HG02678 (cell line): ENCODE measurements around the gene FFAR2.
"Not testable (repeated sequence)": the region's sequence is repeated elsewhere in the genome, so short reads cannot be mapped to it uniquely, and the experiment has no call there.

Source experiments
- ATAC-seq: cut with Tn5 transposase; IDR thresholded peaks from one replicate; pipeline ENCODE4 v1.9.1; 2021; ENCODE audit warnings: mild to moderate bottlenecking, moderate library complexity; ENCODE audit not compliant: unreplicated experiment

Gene FFAR2

DNA sequence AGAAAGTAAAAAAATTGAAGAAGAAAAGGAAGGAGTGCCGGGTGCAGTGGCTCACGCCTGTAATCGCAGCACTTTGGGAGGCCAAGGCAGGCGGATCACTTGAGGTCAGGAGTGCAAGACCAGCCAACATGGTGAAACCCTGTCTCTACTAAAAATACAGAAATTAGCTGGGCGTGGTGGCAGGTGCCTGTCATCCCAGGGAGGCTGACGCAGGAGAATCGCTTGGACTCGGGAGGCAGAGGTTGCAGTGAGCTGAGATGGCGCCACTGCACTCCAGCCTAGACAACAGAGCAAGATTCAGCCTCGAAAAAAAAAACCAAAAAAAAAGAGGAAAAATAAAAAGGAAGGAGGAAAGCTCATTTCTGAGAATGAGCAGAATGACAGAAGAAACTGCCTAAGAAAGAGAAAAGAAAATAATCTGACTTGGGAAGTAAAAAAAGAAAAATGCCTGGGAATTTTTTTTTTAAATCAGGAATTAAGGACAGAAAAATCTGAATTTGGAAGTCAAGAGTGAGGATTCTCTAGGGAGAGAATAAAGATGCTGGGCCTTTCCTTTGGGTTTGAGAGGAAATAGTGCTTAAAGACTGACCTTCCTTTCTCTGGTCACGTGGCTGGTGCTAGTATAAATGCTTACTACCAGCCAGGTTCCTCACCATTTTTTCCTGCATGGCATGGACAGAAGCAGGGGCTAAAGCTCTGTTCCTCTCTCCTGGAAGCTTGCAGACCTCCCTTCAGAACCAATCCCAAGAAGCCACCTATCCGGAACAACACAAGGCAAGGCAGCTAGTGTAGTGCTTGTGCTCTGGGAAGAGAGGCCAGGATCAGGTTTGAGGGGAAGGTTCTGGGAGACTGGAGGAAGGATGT lies at the start of gene FFAR2:
TSS of gene FFAR2 (plus strand) at position 652 of the 864 bp plus-strand sequence. CDS start 1,458 bp downstream, outside the sequence.
- ATAC-seq, result no peak

DNA sequence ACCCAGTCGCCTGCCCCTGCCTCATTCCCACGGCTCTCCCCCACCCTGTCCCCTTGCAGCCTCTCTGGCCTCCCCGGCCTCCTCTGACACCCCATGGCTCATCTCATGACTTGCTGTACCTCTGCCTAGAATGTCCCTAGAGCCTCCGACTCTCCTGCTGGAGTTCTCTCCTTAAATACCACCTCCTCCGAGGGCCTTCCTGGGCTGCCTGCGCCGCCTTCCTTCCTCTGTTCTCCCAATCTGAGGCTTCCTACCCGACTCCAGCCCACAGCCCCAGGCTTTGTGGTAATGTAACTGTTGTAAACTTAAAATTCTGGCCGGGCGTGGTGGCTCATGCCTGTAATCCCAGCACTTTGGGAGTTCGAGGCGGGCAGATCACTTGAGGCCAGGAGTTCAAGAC lies 49.5 kb upstream of the FFAR2 start:
- ATAC-seq, result no peak

DNA sequence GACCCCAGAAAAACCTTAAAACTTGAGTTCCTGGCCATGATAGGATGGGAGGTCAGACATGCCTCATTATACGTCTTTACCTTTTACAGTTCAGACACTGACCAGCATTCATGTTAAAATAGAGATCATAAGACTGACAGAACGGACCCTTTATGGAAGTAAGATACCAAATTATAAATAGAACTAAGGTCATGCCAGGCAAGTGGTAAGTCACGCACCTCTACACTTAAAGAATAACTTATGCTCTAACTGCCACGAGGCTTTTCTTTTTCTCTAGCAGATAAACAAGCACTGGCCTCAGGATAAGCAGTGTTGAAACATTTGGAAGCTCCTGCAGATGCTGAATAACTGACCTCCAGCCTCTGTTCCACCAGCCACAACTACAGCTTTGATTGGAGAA lies 48.8 kb upstream of the FFAR2 start:
- no peak for ATAC-seq

DNA sequence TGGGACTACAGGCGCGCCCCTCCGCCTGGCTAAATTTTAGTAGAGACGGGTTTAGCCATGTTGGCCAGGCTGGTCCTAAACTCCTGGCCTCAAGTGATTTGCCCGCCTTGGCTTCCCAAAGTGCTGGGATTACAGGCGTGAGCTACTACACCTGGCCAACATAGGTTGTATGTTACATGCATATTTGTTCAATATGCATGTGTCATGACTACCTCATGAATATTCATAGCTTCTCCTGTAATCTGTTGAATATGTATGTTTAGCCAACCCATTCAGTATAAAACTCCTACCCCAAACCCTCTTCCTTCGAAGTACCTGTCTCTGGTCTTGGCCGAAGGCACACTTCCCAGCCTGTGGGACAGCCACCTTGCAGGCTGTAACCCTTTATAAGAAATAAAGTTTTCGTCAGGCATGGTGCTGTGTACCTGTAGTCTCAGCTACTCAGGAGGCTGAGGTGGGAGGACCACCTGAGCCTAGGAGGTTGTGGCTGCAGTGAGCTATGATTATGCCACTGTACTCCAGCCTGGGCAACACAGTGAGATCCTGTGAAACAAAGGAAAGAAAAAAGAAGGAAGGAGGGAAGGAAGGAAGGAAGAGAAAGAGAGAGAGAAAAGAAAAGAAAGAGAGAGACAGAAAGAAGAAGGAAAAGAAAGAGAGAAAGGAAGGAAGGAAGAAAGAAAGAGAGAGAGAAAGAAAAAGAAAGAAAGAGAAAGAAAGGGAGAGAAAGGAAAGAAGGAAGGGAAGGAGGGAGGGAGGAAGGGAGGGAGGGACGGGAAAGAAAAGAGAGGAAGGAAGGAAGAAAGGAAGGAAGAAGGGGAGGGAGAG lies 47.9 kb upstream of the FFAR2 start:
- no peak for ATAC-seq

DNA sequence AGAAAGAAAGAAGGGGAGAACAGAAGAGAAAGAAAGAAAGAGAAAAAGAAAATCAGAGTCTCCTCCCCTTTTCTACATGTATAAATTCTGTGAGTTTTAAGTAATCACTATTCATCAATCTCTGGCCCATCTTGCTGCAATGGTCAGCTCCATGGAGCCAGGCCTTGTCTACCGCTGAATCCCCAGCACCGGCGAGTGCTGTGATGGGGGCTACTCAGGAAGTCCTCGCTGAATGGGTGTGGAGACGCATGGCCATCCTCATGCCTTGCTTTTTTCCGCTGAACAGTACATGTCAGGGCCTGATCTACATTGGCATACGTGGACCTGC lies 47.3 kb upstream of the FFAR2 start:
- no peak for ATAC-seq

DNA sequence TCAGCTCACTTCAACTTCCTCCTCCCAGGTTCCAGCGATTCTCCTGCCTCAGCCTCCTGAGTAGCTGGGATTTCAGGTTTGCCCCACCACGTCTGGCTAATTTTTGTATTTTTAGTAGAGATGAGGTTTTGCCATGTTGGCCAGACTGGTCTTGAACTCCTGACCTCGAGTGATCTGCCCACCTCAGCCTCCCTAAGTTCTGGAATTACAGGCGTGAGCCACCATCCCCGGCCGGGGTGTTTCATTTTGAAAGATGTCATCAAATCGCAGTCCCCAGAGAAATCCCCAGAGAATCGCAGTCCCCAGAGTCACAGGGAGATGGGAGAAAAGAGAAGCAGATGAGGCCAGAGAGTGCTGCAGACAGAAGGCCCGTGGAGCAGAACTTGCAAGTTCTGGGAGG lies 46.6 kb upstream of the FFAR2 start:
- not testable (repeated sequence) for ATAC-seq

DNA sequence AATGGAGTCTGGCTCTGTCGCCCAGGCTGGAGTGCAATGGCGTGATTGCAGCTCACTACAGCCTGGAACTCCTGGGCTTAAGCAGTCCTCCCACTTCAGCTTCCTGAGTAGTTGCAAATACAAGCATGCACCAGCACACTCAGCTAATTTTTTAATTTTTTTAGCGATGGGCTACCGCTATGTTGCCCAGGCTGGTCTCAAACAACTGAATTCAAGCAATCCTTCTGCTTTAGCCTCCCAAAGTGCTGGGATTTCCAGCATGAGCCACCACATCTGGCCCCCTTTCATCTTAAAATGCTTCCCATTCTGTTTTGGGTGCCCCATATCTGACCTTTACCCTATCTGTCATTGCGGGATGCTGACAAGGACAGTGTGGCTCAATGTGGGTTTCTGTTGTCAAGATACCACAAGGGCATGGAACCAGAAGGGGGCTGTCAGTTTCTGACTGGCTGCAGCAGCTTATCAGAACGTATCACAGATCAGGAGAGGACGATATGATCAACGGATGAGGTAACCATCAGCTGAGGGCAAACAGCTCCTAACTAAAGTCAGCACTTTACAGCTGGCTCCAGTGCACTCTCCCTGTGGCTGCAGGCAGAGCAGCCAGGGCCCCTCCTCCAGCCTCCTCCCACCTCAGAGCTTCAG lies 44.8 kb upstream of the FFAR2 start:
- ATAC-seq, result no peak

DNA sequence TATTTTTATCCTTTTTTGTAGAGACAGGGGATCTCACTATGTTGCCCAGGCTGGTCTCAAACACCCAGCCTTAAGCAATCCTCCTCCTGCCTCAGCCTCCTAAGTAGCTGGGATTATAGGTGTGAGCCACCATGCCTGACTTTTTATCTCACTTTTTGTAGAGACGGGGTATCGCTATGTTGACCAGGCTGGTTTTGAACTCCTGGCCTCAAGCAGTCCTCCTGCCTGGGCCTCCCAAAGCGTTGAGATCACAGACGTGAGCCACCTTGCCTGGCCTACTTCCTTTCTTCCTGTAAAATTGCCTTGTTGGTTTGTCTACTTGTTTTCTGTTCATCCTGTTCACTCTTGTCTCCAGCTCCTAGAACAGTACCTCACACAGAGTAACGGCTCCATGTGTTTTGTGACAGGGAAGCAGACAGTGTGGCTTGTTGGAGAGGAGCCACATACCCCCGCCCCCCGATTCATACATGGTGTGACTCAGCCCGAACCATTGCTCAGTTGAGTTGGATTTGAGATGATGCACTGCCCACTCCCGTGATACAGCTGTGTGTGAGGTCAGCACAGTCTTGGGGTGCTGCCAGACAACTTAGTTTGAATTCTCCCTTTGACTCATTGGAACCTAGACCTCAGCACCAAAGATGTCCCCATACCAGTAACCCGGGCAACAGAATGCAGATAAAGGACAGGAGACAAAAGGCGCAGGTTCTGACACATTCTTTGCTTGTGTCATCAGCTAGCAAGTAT lies 43.0 kb upstream of the FFAR2 start:
- ATAC-seq, result peak; percentile 72

DNA sequence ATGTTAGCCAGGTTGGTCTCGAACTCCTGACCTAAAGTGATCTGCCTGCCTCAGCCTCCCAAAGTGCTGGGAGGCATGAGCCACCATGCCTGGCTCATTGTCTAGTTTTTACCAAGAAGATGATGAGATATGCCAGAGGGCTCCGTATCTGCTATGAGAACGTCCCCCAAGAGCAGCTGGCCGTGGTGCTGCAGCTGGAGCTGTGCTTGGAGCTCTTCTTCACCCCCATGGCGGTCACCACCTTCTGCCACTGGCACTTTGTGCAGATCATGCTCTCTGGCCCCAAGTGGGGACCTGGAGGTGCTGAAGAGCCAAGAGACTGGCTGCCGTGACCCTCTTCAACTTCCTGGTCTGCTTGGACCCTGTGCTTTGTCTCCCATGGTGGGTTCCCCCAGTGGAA lies 40.4 kb upstream of the FFAR2 start:
- no peak for ATAC-seq

DNA sequence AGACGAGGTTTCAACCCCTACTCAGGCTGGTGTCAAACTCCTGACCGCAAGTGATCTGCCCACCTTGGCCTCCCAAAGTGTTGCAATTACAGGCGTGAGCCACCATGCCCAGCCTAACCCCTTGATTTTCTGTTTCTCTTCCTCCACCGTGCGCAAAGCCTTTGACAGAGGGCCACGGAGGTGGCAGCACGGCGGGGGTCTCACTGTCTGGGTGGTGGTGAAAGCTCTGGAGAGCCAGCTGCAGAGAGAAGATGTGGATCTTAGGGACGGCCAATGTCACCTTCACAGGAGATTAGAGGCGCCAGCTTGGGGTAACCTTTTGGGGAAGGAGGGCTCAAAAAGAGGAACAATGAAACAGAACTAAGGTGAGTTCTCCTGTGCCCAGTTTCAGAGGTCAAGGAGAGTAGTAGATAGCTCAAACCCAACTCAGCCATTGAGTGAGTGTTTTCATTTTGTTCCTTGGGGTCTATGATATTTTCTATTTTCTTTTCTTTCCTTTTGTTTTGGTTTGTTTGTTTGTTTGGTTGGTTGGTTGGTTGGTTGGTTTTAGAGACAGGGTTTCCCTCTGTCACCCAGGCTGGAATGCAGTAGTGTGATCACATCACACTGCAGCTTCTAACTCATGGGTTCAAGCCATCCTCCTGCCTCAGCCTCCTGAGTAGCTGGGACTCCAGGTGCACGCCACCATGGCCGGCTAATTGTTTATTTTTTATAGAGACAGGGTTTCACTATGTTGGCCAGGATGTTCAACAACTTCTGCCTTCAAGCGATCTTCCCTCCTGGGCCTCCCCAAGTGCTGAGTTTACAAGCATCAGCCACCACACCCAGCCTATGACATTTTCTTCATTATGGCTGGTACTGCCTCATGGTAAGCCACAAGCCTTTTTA lies 39.5 kb upstream of the FFAR2 start:
- peak; percentile 79 for ATAC-seq

DNA sequence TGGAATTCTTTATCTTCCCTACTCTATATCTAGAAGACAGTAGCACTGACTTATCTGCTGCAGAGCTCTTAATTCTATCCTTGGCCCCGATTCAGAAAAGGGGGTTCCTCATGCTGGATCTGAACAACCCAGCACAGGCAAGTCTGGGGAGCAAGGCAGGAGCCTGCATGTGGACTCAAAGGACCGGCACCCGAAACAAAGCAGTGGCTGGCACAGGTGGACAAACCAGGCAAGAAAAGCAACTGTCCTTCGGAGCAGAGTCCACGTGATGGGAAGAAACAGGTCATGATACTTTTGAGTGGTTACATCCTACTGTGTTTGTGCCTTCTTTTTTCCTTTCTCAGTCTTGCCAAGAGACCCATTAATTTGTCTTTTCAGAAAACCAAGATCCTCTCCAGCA lies 38.9 kb upstream of the FFAR2 start:
- ATAC-seq, result no peak

DNA sequence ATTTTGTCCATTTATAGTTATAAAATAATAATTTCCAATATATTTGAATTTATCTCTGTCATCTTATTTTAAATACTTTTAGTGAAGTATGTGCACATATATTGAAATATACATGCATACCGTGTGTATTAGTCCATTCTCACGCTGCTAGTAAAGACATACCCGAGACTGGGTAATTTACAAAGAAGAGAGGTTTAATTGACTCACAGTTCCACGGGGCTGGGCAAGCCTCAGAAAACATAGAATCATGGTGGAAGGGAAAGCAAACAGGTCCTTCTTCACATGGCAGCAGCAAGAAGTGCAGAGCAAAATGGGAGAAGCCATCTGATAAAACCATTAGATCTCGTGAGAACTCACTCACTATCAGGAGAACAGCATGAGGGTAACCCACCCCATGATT lies 37.6 kb upstream of the FFAR2 start:
- no peak for ATAC-seq

DNA sequence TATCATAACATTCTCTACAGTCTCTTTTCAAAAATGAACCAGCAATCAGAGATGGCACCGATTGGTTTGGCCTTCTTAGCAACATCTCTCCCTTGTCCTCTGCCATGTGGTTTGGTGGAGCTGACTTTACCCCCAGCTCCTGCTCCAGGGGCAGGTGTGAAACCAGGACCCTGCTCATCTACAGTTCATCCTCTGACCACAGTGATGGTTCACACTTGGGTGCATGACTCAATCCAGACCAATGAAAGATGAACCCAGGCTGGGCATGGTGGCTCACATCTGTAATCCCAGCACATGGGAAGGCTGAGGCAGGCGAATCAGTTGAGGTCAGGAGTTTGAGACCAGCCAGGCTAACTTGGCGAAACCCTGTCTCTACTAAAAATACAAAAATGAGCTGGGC lies 33.6 kb upstream of the FFAR2 start:
- no peak for ATAC-seq

DNA sequence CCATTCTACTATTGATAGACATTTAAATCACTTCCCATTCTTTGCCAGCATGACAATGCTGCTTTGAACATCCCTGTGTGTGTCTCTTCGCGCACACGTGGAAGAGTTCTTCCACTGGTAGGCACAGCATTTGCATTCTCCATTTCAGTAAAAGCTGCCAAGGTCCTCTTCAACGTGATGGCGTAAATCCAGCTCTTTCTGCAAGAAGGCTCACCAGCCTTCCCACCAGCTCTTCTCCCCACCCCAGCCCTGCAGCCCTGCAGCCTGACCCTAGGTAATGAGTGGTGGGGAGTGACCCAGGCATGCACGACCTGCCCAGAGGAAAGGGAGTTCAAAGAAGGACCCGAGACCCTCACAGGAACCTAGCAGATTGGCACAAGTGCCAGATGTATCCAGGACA lies 31.7 kb upstream of the FFAR2 start:
- ATAC-seq, result no peak

DNA sequence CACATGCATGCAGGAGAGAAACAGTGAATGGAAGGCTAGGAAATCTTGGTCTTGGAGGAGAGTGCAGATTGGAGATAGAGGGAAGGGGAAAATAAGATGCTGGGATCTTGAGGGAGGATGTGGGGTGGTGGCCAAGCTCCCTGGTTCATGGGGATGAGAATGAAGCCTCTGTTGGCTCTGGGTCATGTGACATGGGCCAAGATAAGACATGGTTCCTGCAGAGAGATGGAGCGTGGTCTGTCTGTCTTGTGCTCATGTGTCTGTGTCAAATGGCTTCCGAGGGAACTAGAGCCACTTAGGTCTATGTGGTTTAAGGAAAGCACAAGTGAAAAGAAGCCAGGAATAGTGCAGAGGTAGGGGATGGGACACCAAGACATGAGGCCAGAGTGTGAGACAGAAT lies 30.8 kb upstream of the FFAR2 start:
- ATAC-seq, result no peak

DNA sequence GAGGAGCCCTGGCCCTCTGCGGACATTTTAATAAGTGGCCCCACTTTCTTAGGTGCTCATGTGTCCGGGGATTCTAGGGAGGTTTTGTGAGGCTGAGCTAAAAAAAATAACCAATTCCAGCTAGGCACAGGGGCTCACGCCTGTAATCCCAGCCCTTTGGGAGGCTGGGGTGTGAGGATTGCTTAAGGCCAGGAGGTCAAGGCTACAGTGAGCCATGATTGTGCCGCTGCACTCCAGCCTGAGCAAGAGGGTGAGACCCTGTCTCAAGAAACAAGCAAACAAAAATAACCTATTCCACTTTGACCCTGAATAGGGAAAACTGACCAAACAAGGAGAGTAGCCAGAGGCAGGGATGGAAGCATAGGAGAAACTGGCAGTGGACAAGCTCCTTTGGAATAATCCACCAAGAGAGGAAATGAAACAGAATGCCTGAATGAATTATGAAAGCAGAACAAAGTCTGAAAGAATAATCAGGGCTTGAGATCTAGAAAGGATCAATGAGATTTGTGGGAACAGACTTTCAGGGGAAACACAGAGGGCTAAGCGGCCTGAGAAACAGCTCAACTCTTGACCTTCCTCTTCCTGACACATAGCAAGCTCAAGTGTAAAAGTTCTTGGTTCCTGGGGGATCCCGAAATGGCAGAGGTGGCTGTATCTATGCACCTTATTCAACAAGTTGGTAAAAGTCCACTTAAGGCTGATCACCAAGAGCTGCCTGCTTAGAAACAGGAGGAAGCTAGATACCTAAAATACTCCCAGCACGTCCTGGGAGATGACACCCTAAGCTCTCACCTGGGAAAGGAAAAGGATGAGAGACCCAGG lies 30.1 kb upstream of the FFAR2 start:
- ATAC-seq, result no peak

DNA sequence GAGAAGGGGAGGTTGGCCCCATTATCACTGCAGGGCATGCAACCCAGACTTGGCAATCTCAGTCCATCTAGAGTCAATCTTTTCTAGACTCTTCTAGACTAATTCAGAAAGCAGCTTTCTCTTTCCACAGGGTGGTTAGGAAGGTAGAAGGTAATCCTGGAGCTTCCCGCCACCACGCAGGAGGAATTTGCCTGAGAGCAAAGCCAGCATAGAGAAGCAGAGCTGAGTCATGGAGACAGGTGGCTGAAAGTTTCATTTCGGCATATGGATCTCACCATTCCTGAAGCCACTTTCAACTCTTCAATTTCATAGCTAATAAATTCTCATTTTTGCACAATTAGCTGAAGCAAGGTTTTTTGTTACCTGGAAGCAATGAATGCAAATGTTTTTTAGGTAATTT lies 29.0 kb upstream of the FFAR2 start:
- no peak for ATAC-seq

DNA sequence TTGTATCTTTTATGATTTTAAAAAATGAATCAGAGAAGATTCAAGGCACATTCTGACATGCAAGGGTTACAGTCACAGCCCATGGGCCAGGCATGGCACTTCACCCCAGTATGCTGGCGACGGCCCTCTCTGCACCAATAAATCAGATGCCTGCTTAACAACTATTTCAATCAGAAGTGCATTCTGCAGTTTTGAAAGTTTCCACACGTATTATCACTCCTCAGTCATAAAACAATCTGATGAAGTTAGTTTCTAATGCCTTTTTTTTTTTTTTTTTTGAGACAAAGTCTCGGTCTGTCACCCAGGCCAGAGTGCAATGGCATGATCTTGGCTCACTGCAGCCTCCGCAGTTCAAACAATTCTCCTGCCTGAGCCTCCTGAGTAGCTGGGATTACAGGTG lies 28.3 kb upstream of the FFAR2 start:
- ATAC-seq, result no peak

DNA sequence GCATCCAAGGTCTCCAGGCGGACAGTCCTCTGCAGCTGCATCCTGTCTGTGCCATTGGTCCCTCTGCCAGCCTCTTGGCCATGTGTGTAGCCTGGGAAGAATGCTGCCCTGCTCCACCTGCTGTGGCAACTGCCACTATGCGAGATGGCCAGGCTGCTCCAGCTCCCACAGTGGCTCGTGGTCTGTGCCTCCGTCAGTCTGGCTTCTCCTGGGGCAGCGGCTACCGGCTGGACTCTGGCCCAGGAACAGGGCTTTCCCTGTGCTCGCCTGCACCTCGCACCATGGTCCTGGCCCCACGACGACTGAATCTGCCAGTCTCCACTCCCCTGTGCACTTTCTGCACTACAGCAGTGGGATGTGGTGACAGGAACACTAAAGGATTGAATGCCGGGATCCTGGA lies 26.7 kb upstream of the FFAR2 start:
- no peak for ATAC-seq
